H1 (cell line): ENCODE results near the gene MAB21L3. TPM values are rescaled to one million over a fixed set of nuclear protein-coding genes. Genes with fewer than 3 reads are reported as not detected.

ENCODE experiments used
- CTCF ChIA-PET: fragments of 300-600 bp; sonication (Branson Sonifier 250); formaldehyde crosslinking; loops from one replicate; lab custom pipeline; 2021; ENCODE audit not compliant: partially characterized antibody; lab: Charles Lee
- POLR2A ChIA-PET: fragments of 300-600 bp; sonication (Branson Sonifier 250); formaldehyde crosslinking; loops from one replicate; lab custom pipeline; 2021; ENCODE audit warnings: inconsistent platforms; ENCODE audit not compliant: partially characterized antibody; lab: Charles Lee
- DNase-seq, 2 experiments: peaks; one replicate each; pipeline versions ENCODE4 v3.0.0 to v3.0.0-alpha.2; 2010 to 2022; ENCODE audit warnings: low spot score in 2 of 2, low read depth in 1 of 2, mixed read lengths in 1 of 2
- FAIRE-seq: peaks from 2 replicates; lab custom pipeline; 2011; peaks lifted over from hg19 to GRCh38; lab: Jason Lieb, UNC
- H2AFZ ChIP-seq: 2 replicates; pipeline ENCODE4 v1.8.1; 2012; ENCODE audit warnings: low read length, inconsistent platforms
- H2AK5ac ChIP-seq: 2 replicates; pipeline ENCODE4 v1.6.1; 2013; ENCODE audit warnings: low read depth, low read length
- H2BK120ac ChIP-seq: replicated peaks from 2 replicates; pipeline ENCODE3; 2013; ENCODE audit warnings: low read depth, low read length, inconsistent platforms
- H2BK12ac ChIP-seq: 2 replicates; pipeline ENCODE4 v1.6.1; 2013; ENCODE audit warnings: low read depth, low read length
- H2BK15ac ChIP-seq: 2 replicates; pipeline ENCODE4 v1.6.1; 2013; ENCODE audit warnings: low read length
- H2BK20ac ChIP-seq: 2 replicates; pipeline ENCODE4 v1.6.1; 2013; ENCODE audit warnings: low read length
- H2BK5ac ChIP-seq: 2 replicates; pipeline ENCODE4 v1.6.1; 2013; ENCODE audit warnings: low read depth, low read length
- H3K14ac ChIP-seq: 2 replicates; pipeline ENCODE4 v1.6.1; 2013; ENCODE audit warnings: inconsistent platforms; ENCODE audit not compliant: insufficient read length
- H3K18ac ChIP-seq: 2 replicates; pipeline ENCODE4 v1.6.1; 2013; ENCODE audit warnings: low read length; ENCODE audit errors: extremely low read depth
- H3K23ac ChIP-seq: 2 replicates; pipeline ENCODE4 v1.6.1; 2013; ENCODE audit warnings: inconsistent platforms; ENCODE audit not compliant: insufficient read length
- H3K23me2 ChIP-seq: 2 replicates; pipeline ENCODE4 v1.6.1; 2013; ENCODE audit warnings: low read depth, low read length
- H3K27ac ChIP-seq: 2 replicates; pipeline ENCODE4 v1.6.1; 2011; ENCODE audit warnings: low read depth, low read length, inconsistent platforms
- H3K27me3 ChIP-seq, 4 experiments: replicated peaks in 1 of 4; 1 replicate in 1 of 4; 2 replicates in 3 of 4; pipeline versions ENCODE4 v1.6.1 to v1.8.1; 2011 to 2013; ENCODE audit warnings: low read length in 3 of 4, mild to moderate bottlenecking in 3 of 4, inconsistent platforms in 2 of 4, mixed read lengths in 2 of 4, moderate library complexity in 1 of 4; ENCODE audit not compliant: control insufficient read depth in 3 of 4, insufficient read depth in 3 of 4; ENCODE audit errors: extremely low read depth in 1 of 4
- H3K36me3 ChIP-seq, 4 experiments: 2 replicates each; pipeline versions ENCODE4 v1.6.1 to v1.8.1; 2011 to 2013; ENCODE audit warnings: mild to moderate bottlenecking in 4 of 4, low read length in 3 of 4, moderate library complexity in 2 of 4, control low read depth in 1 of 4, inconsistent platforms in 1 of 4; ENCODE audit not compliant: insufficient read depth in 4 of 4, control insufficient read depth in 2 of 4
- H3K4ac ChIP-seq: replicated peaks from 2 replicates; pipeline ENCODE3; 2013; ENCODE audit warnings: low read length, low read depth, mixed read lengths, inconsistent platforms; ENCODE audit not compliant: insufficient read length
- H3K4me1 ChIP-seq, 4 experiments: replicated peaks in 1 of 4; 1 replicate in 1 of 4; 2 replicates in 3 of 4; pipeline versions ENCODE4 v1.6.1 to v1.8.1; 2011 to 2013; ENCODE audit warnings: low read length in 3 of 4, inconsistent platforms in 2 of 4, mixed read lengths in 1 of 4; ENCODE audit not compliant: insufficient read depth in 4 of 4, control insufficient read depth in 3 of 4
- H3K4me2 ChIP-seq, 2 experiments: 2 replicates each; pipeline versions ENCODE4 v1.6.1 to v1.8.1; 2011 to 2013; ENCODE audit warnings: low read depth in 2 of 2, low read length in 2 of 2, control low read depth in 1 of 2, inconsistent platforms in 1 of 2, mild to moderate bottlenecking in 1 of 2; ENCODE audit not compliant: insufficient read depth in 1 of 2
- H3K4me3 ChIP-seq, 4 experiments: fragments of 200-600, 300-600 bp in 1 of 4; sonication (generic), shearing (Covaris generic), sonication (Bioruptor Twin) in 1 of 4; 2 replicates each; pipeline versions ENCODE4 v1.5.1 to v1.8.1; 2011 to 2016; ENCODE audit warnings: low read length in 4 of 4, low read depth in 3 of 4, control low read depth in 2 of 4, inconsistent platforms in 2 of 4, mild to moderate bottlenecking in 2 of 4, mixed read lengths in 1 of 4, moderate library complexity in 1 of 4; ENCODE audit not compliant: insufficient read depth in 2 of 4; ENCODE audit errors: extremely low read depth in 1 of 4
- H3K56ac ChIP-seq: replicated peaks from 2 replicates; pipeline ENCODE3; 2013; ENCODE audit warnings: low read depth, mild to moderate bottlenecking, mixed read lengths, low read length, inconsistent platforms; ENCODE audit not compliant: insufficient read length
- H3K79me1 ChIP-seq: 2 replicates; pipeline ENCODE4 v1.6.1; 2013; ENCODE audit warnings: low read depth, low read length, control low read depth
- H3K79me2 ChIP-seq, 2 experiments: 2 replicates each; pipeline versions ENCODE4 v1.6.1 to v1.8.1; 2012 to 2013; ENCODE audit warnings: low read length in 2 of 2, mild to moderate bottlenecking in 2 of 2, inconsistent platforms in 1 of 2; ENCODE audit not compliant: insufficient read depth in 2 of 2, control insufficient read depth in 1 of 2
- H3K9ac ChIP-seq, 4 experiments: replicated peaks in 1 of 4; 1 replicate in 1 of 4; 2 replicates in 3 of 4; pipeline versions ENCODE4 v1.6.1 to v1.8.1; 2011 to 2013; ENCODE audit warnings: low read depth in 3 of 4, low read length in 3 of 4, control low read depth in 2 of 4, mild to moderate bottlenecking in 2 of 4, moderate library complexity in 2 of 4, inconsistent platforms in 1 of 4; ENCODE audit errors: extremely low read depth in 1 of 4
- H3K9me3 ChIP-seq, 2 experiments: 2 replicates each; pipeline versions ENCODE4 v1.6.1 to v1.8.1; 2012 to 2013; ENCODE audit warnings: mild to moderate bottlenecking in 2 of 2, moderate library complexity in 2 of 2, control low read depth in 1 of 2, inconsistent platforms in 1 of 2, low read depth in 1 of 2, low read length in 1 of 2, mixed read lengths in 1 of 2; ENCODE audit not compliant: insufficient read depth in 2 of 2
- H4K20me1 ChIP-seq, 2 experiments: replicated peaks in 1 of 2; 2 replicates each; pipeline versions ENCODE3 to v1.8.1; 2011 to 2013; ENCODE audit warnings: inconsistent platforms in 2 of 2, low read length in 2 of 2, mild to moderate bottlenecking in 1 of 2; ENCODE audit not compliant: insufficient read depth in 2 of 2, control insufficient read depth in 1 of 2
- H4K5ac ChIP-seq: 2 replicates; pipeline ENCODE4 v1.6.1; 2013; ENCODE audit warnings: low read length, low read depth, mixed read lengths, inconsistent platforms; ENCODE audit not compliant: insufficient read length
- H4K8ac ChIP-seq: 2 replicates; pipeline ENCODE4 v1.8.0; 2013; ENCODE audit warnings: mild to moderate bottlenecking, moderate library complexity, low read length, inconsistent platforms; ENCODE audit not compliant: insufficient read depth; ENCODE audit errors: extremely low read depth
- H4K91ac ChIP-seq: replicated peaks from 2 replicates; pipeline ENCODE3; 2013; ENCODE audit warnings: low read length, mixed read lengths, inconsistent platforms; ENCODE audit not compliant: insufficient read length
- WGBS, 2 experiments: shearing (Covaris generic) in 1 of 2; methylation state at CpG; one replicate each; pipeline versions ENCODE4 v1.1.6 to v1.1.7; 2013 to 2015; ENCODE audit warnings: low lambda C conversion rate in 2 of 2, mixed read lengths in 2 of 2, inconsistent platforms in 1 of 2, low coverage in 1 of 2, missing lambda C conversion rate in 1 of 2; ENCODE audit not compliant: insufficient replicate concordance in 2 of 2, insufficient coverage in 1 of 2, insufficient read length in 1 of 2; ENCODE audit errors: extremely low coverage in 1 of 2, missing lambda C conversion rate in 1 of 2; 5-methylcytosine and 5-hydroxymethylcytosine counted together
- polyA plus RNA-seq, 7 experiments: library from polyadenylated mRNA; depleted of rRNA in 3 of 7; stranded (reverse) in 5 of 7; unstranded in 2 of 7; fragments of >200 nt in 5 of 7; fragments of 200-250 nt in 2 of 7; gene quantifications; 1 replicate in 5 of 7; 2 replicates in 1 of 7; 4 replicates in 1 of 7; pipeline versions ENCODE4 v1.2.1 to v1.2.3, GENCODE V29; 2011 to 2013; ENCODE audit warnings: missing spikeins in 2 of 7, mixed read lengths in 2 of 7
- total RNA-seq: library from RNA; stranded (reverse); fragmentation: NEBNext Ultra II Directional; extraction: Animal tissue kit (Norgen Biotek cat#: 25700); gene quantifications from 2 replicates; pipeline ENCODE4 v1.2.1, GENCODE V29; 2021

The MAB21L3 gene
- total and polyA plus RNA-seq, 2 of the 8 experiments (the other 6 are each of a cell fraction or from before 2014, with no cell fraction given): not detected

DNA sequence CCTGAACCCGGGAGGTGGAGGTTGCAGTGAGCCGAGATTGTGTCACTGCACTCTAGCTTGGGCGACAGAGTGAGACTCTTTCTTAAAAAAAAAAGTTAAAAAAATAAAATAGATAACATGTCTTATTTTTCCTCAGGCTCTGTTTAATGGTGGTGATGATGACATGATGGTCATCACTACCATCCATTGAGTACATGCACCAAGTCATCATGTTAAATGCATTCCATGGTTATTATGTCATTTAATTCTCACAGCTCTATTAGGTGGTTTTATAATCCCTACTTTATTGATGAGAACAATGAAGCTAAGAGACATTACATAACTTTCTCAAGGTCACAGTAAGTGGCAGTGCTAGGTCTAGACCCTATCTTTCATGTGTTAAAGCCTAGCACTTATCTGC, 34.4 kb upstream of the MAB21L3 start:
- Histone ChIP-seq H3K56ac (no peak overlapping the region), H3K27me3 (no peaks in the 10 kb centered on the region), H3K9ac (no peak overlapping the region), H4K8ac (no peak overlapping the region), H3K18ac (no peak overlapping the region), H2BK20ac (no peak overlapping the region), H4K91ac (no peak overlapping the region), H2BK12ac (no peak overlapping the region), H3K14ac (no peak overlapping the region), H3K4me1 (no peaks in the 10 kb centered on the region), H4K20me1 (no peaks in the 10 kb centered on the region), H4K5ac (no peak overlapping the region), H2BK120ac (no peak overlapping the region), H3K27ac (no peak overlapping the region), H2BK5ac (no peak overlapping the region), H3K4me2 (no peak overlapping the region), H3K9me3 (no peaks in the 10 kb centered on the region), H3K79me2 (no peaks in the 10 kb centered on the region), H3K23ac (no peak overlapping the region), H3K23me2 (no peaks in the 10 kb centered on the region; the same call in 1 of the 2 replicates), H3K79me1 (no peaks in the 10 kb centered on the region), H3K4ac (no peak overlapping the region), H3K36me3 (no peaks in the 10 kb centered on the region), H3K4me3 (no peak overlapping the region), H2BK15ac (no peak overlapping the region), H2AK5ac (no peak overlapping the region), H2AFZ (no peak overlapping the region)
- POLR2A ChIA-PET: no interaction called here
- DNase-seq (no peak), FAIRE-seq (no peak)
- WGBS, 2 experiments: 91% methylated on average over 3 of the region's 3 CpGs; no CpG with 5 or more reads in 1 of the 2 experiments
- CTCF ChIA-PET: interaction anchor here (0.7 kb wide), 1 partner anchor 305 kb away, joined by 3 read pairs; no protein-coding TSS in a partner anchor
